GM18873 (cell line): ENCODE results near the gene TBATA.

Experiments
- ATAC-seq: cut with Tn5 transposase; IDR thresholded peaks from one replicate; pipeline ENCODE4 v1.9.1; 2021; ENCODE audit warnings: mild to moderate bottlenecking, moderate library complexity, moderate number of reproducible peaks; ENCODE audit not compliant: unreplicated experiment, low FRiP score

The TBATA gene

DNA sequence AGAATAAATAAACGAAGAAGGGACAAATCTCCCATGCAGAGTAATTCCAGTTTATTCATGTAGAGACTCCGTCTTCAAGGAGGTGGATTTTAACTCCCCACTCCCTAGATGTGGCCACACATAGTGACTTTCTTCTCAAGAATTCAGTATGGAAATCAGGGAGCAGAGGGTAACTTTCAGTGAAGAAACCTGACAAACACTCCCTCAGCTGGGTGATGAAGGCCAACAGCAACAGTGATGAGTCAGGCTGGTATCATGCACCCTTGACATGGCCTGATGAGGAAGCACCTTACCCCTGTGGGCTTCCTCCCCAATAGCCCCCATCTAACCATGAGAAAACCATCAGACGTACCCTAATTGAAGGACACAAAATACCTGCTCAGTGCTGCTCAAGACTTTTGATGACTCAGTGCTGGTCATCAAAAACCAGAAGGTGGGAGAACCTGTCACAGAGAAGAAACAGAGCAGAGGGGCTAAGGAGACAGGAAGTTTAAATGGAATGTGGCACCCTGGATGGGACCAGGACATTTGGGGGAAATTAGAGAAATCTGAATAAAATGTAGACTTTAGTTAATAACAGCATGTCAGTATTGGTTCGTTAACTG is 62.3 kb downstream of the TBATA start:
- ATAC-seq, result no peak
